Effector memory CD4-positive, alpha-beta T cell (primary cell): Measurements from ENCODE around the gene CHCHD3.

Experiments
- DNase-seq, 3 donors: peaks; one replicate each; pipeline ENCODE4 v3.0.0-alpha.2; 2020
- H3K27ac ChIP-seq: 2 replicates; pipeline ENCODE4 v1.7.0; 2013; ENCODE audit warnings: mild to moderate bottlenecking, low read length, moderate library complexity; ENCODE audit not compliant: insufficient read depth, poor library complexity, severe bottlenecking
- H3K27me3 ChIP-seq: replicated peaks from 2 replicates; pipeline ENCODE4 v1.7.0; 2013; ENCODE audit warnings: mild to moderate bottlenecking, low read length; ENCODE audit not compliant: insufficient read depth, control insufficient read depth, poor library complexity, severe bottlenecking
- H3K36me3 ChIP-seq: 2 replicates; pipeline ENCODE4 v1.7.0; 2013; ENCODE audit warnings: mild to moderate bottlenecking, low read length, moderate library complexity; ENCODE audit not compliant: control insufficient read depth, insufficient read depth
- H3K4me1 ChIP-seq: 2 replicates; pipeline ENCODE4 v1.7.0; 2013; ENCODE audit warnings: low read length, mild to moderate bottlenecking; ENCODE audit not compliant: control insufficient read depth, insufficient read depth, poor library complexity, severe bottlenecking
- H3K4me3 ChIP-seq: 2 replicates; pipeline ENCODE4 v1.7.0; 2013; ENCODE audit warnings: low read length, low read depth, mild to moderate bottlenecking; ENCODE audit not compliant: insufficient read depth, poor library complexity, severe bottlenecking
- H3K9me3 ChIP-seq: 2 replicates; pipeline ENCODE4 v1.7.0; 2013; ENCODE audit warnings: mild to moderate bottlenecking, low read length, moderate library complexity; ENCODE audit not compliant: control insufficient read depth

CHCHD3 gene

GRCh38 chr7:132740176-132740575 lies 341.7 kb downstream of the CHCHD3 start:
- H3K36me3 ChIP-seq, result no peaks in the 10 kb centered on the region
- no peaks in the 10 kb centered on the region for H3K9me3 ChIP-seq
- H3K27me3 ChIP-seq, result no peaks in the 10 kb centered on the region
- no peaks in the 10 kb centered on the region for H3K4me1 ChIP-seq
- DNase-seq, result no peak
- H3K4me3 ChIP-seq, result no peak overlapping the region
- no peak overlapping the region for H3K27ac ChIP-seq

DNA sequence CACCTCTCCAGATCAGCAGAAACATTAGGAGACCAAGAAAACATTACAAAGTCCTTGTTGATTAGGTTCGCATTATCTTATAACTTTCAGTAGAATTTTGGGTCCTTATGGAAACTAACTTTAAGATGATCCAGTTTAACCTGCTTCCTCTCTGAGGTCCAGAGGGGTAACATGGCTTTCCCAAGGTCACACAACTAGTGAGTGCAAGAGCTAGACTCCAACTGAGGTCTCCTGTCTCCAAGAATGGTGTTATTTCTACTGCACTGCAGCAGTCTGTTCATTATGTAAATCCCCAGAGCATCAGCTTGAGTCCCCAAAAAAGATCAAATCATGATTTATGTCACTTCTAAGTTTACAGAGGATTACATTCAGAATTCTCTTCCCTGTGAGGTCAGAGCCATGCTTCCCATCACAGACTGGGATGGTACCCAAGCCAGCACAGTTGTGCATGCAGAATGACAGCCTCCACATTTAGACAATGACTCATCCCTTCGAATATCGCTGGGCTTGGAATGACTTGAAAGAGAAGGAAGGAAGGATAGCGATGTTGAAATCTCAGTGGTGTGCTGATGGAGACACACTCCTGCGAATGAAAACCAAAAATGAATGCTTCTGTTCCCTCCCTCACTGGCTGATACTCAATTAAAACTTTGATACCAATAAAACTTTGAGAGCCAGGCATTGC lies 342.5 kb downstream of the CHCHD3 start:
- no peak for DNase-seq
- Histone ChIP-seq H3K27me3 (no peaks in the 10 kb centered on the region), H3K36me3 (no peaks in the 10 kb centered on the region), H3K4me1 (no peaks in the 10 kb centered on the region), H3K27ac (no peak overlapping the region), H3K4me3 (no peak overlapping the region), H3K9me3 (no peaks in the 10 kb centered on the region)

DNA sequence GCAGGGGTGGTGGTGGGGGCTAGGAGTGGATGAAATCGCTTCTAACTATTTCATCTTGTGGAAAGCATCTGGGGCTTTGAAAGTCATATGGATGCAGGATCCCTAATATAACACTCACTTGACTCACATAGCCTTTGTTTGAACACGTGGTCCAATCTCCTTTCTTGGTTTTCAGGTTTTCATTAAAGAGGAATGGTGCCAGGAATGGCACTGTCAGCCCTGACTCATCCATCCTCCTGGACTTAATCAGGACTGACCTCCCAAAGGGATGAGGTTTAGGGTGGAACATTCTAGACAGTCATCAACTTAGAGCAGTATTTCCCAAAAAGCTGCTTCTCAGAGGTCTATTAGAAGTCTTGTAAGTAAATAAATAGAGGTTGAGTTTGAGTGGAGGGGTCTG lies 343.6 kb downstream of the CHCHD3 start:
- Histone ChIP-seq H3K4me1 (no peaks in the 10 kb centered on the region), H3K27ac (no peak overlapping the region), H3K27me3 (no peaks in the 10 kb centered on the region), H3K4me3 (no peak overlapping the region), H3K36me3 (no peaks in the 10 kb centered on the region), H3K9me3 (no peaks in the 10 kb centered on the region)
- DNase-seq, result no peak

- H3K27ac ChIP-seq, result no peak overlapping the region
- no peaks in the 10 kb centered on the region for H3K27me3 ChIP-seq
- H3K4me3 ChIP-seq, result no peak overlapping the region
- H3K9me3 ChIP-seq, result no peaks in the 10 kb centered on the region
- no peaks in the 10 kb centered on the region for H3K4me1 ChIP-seq
- H3K36me3 ChIP-seq, result no peaks in the 10 kb centered on the region
- no peak for DNase-seq
Observed at GRCh38 chr7:132735476-132735875, 346.4 kb downstream of the CHCHD3 start.
